ENCODE results near the gene NUDCD3. TPM values are rescaled to one million over a fixed set of nuclear protein-coding genes. Genes with fewer than 3 reads are reported as not detected.
A peak's percentile ranks its signal among the peaks of the same experiment; 100 is the strongest.
"Not testable (repeated sequence)": the region's sequence is repeated elsewhere in the genome, so short reads cannot be mapped to it uniquely, and the experiment has no call there.

NUDCD3 gene
- total RNA-seq, 1 donor, result 54.3 TPM

- H3K27ac ChIP-seq (ENCODE audit: low read depth, low read length), result no peak overlapping the region
- no peak overlapping the region for H2AFZ ChIP-seq (ENCODE audit: low read length)
- H3K36me3 ChIP-seq (ENCODE audit: insufficient read depth, low read length), result no peaks in the 10 kb centered on the region
- H3K4me3 ChIP-seq (ENCODE audit: insufficient read depth, low read length), result no peak overlapping the region
- H3K9me3 ChIP-seq (ENCODE audit: low read depth, low read length), result no peaks in the 10 kb centered on the region
- peaks cover 42% of the 10 kb centered on the region for H4K20me1 ChIP-seq (ENCODE audit: insufficient read depth, low read length)
- no peaks in the 10 kb centered on the region for H3K4me1 ChIP-seq (ENCODE audit: insufficient read depth, low read length)
- H3K79me2 ChIP-seq (ENCODE audit: insufficient read depth, low read length), result peaks cover 62% of the 10 kb centered on the region
- DNase-seq (ENCODE audit: insufficient read length, low spot score, missing footprints), result no peak
- H3K4me2 ChIP-seq (ENCODE audit: insufficient read depth, low read length), result no peak overlapping the region
- no peaks in the 10 kb centered on the region for H3K27me3 ChIP-seq (ENCODE audit: insufficient read depth, low read length)
- TF ChIP-seq CTCF (IDR thresholded peaks at IDR 0.05; ENCODE audit: extremely low read depth, low read depth, low read length), result no peak
Observed at GRCh38 chr7:44433255-44434022, 57.0 kb downstream of the NUDCD3 start.

DNA sequence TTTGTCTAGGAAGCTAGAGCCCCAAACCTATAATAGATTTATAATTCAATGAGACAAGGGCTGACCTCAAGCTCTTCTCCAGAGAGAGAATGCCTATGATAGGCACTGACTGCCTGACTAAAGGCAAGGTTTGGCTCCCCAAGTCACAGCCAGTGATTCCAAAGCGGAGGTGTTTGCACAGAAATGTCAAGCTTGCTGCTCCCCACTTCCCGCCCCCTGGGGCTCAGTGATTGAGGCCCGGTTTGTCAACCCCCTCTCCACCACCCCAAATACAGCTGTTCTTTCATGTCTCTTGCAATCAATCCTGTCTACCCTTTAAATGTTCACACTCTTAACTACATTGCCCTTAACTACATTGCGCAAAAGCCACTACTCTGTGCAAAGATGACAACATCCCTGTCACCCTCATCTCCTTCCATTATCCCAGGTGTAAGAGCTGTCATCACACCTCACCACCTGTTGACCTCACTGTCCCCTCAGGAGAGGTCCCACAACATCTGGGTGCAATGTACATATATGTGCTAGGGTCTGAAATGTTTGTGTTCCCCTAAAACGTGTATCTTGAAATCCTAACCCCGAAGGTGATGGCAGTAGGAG lies 58.0 kb downstream of the NUDCD3 start:
- Histone ChIP-seq H3K27me3 (ENCODE audit: insufficient read depth, low read length) (no peaks in the 10 kb centered on the region), H3K4me2 (ENCODE audit: insufficient read depth, low read length) (no peak overlapping the region), H3K27ac (ENCODE audit: low read depth, low read length) (no peak overlapping the region), H3K79me2 (ENCODE audit: insufficient read depth, low read length) (peaks cover 66% of the 10 kb centered on the region), H3K9me3 (ENCODE audit: low read depth, low read length) (no peaks in the 10 kb centered on the region), H3K4me3 (ENCODE audit: insufficient read depth, low read length) (no peak overlapping the region), H4K20me1 (ENCODE audit: insufficient read depth, low read length) (peaks cover 43% of the 10 kb centered on the region), H2AFZ (ENCODE audit: low read length) (no peak overlapping the region), H3K4me1 (ENCODE audit: insufficient read depth, low read length) (no peaks in the 10 kb centered on the region), H3K36me3 (ENCODE audit: insufficient read depth, low read length) (no peaks in the 10 kb centered on the region)
- TF ChIP-seq CTCF (IDR thresholded peaks at IDR 0.05; ENCODE audit: extremely low read depth, low read depth, low read length), result no peak
- DNase-seq (ENCODE audit: insufficient read length, low spot score, missing footprints), result no peak

- H3K36me3 ChIP-seq (ENCODE audit: insufficient read depth, low read length), result peaks cover 4% of the 10 kb centered on the region
- H3K27me3 ChIP-seq (ENCODE audit: insufficient read depth, low read length), result no peaks in the 10 kb centered on the region
- H4K20me1 ChIP-seq (ENCODE audit: insufficient read depth, low read length), result peaks cover 46% of the 10 kb centered on the region
- DNase-seq (ENCODE audit: insufficient read length, low spot score, missing footprints), result peak; percentile 58
- no peak overlapping the region for H3K4me3 ChIP-seq (ENCODE audit: insufficient read depth, low read length)
- no peak overlapping the region for H2AFZ ChIP-seq (ENCODE audit: low read length)
- TF ChIP-seq CTCF (IDR thresholded peaks at IDR 0.05; ENCODE audit: extremely low read depth, low read depth, low read length), result peak; percentile 14
- peaks cover 66% of the 10 kb centered on the region for H3K79me2 ChIP-seq (ENCODE audit: insufficient read depth, low read length)
- no peaks in the 10 kb centered on the region for H3K9me3 ChIP-seq (ENCODE audit: low read depth, low read length)
- no peak overlapping the region for H3K27ac ChIP-seq (ENCODE audit: low read depth, low read length)
- H3K4me2 ChIP-seq (ENCODE audit: insufficient read depth, low read length), result no peak overlapping the region
- H3K4me1 ChIP-seq (ENCODE audit: insufficient read depth, low read length), result no peaks in the 10 kb centered on the region
Observed at GRCh38 chr7:44431091-44431608, 59.3 kb downstream of the NUDCD3 start.

- Histone ChIP-seq H3K27me3 (ENCODE audit: insufficient read depth, low read length) (no peaks in the 10 kb centered on the region), H3K4me3 (ENCODE audit: insufficient read depth, low read length) (no peak overlapping the region), H4K20me1 (ENCODE audit: insufficient read depth, low read length) (peaks cover 43% of the 10 kb centered on the region), H3K9me3 (ENCODE audit: low read depth, low read length) (no peaks in the 10 kb centered on the region), H3K27ac (ENCODE audit: low read depth, low read length) (no peak overlapping the region), H3K4me1 (ENCODE audit: insufficient read depth, low read length) (no peaks in the 10 kb centered on the region), H3K79me2 (ENCODE audit: insufficient read depth, low read length) (peaks cover 62% of the 10 kb centered on the region), H3K36me3 (ENCODE audit: insufficient read depth, low read length) (peaks cover 15% of the 10 kb centered on the region), H2AFZ (ENCODE audit: low read length) (no peak overlapping the region), H3K4me2 (ENCODE audit: insufficient read depth, low read length) (no peak overlapping the region)
- no peak for DNase-seq (ENCODE audit: insufficient read length, low spot score, missing footprints)
- no peak for TF ChIP-seq CTCF (IDR thresholded peaks at IDR 0.05; ENCODE audit: extremely low read depth, low read depth, low read length)
Observed at GRCh38 chr7:44430054-44430453, 60.4 kb downstream of the NUDCD3 start.

DNA sequence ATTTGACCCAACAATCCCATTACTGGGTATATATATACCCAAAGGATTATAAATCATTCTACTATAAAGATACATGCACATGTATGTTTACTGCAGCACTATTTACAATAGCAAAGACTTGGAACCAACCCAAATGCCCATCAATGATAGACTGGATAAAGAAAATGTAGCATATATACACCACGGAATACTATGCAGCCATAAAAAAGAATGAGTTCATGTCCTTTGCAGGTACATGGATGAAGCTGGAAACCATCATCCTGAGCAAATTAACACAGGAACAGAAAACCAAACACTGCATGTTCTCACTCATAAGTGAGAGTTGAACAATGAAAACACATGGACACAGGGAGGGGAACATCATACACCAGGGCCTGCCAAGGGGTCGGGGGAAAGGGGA lies 65.7 kb downstream of the NUDCD3 start:
- not testable (repeated sequence) for H3K27ac ChIP-seq (ENCODE audit: low read depth, low read length); H3K9me3 ChIP-seq (ENCODE audit: low read depth, low read length); H3K27me3 ChIP-seq (ENCODE audit: insufficient read depth, low read length); H3K4me2 ChIP-seq (ENCODE audit: insufficient read depth, low read length); H2AFZ ChIP-seq (ENCODE audit: low read length); H3K4me3 ChIP-seq (ENCODE audit: insufficient read depth, low read length); H3K4me1 ChIP-seq (ENCODE audit: insufficient read depth, low read length); DNase-seq (ENCODE audit: insufficient read length, low spot score, missing footprints)
- H3K36me3 ChIP-seq (ENCODE audit: insufficient read depth, low read length), result peaks cover 15% of the 10 kb centered on the region
- H3K79me2 ChIP-seq (ENCODE audit: insufficient read depth, low read length), result peaks cover 22% of the 10 kb centered on the region
- H4K20me1 ChIP-seq (ENCODE audit: insufficient read depth, low read length), result peaks cover 20% of the 10 kb centered on the region
